Measurements from ENCODE around the gene SIGLEC11. TPM values are rescaled to one million over a fixed set of nuclear protein-coding genes. Genes with fewer than 3 reads are reported as not detected.
A peak's percentile ranks its signal among the peaks of the same experiment; 100 is the strongest.

The SIGLEC11 gene
- total RNA-seq, 4 donors from 2014 or later, result 1.2 to 3.2 TPM; not detected in 2

GRCh38 chr19:50005428-50005827 is 44.5 kb upstream of the SIGLEC11 start:
- peaks cover 5 to 16% (median 8%) of the 10 kb centered on the region in 4 donors for H3K4me1 ChIP-seq
- H3K4me3 ChIP-seq, result no peak overlapping the region
- no peak for DNase-seq
- intact Hi-C loops (cut with DNase I; ENCODE audit: low total_unique reads), result no loop called here
- in situ Hi-C loops (cut with MboI; ENCODE audit: low pct_ligation_motif_present in 1 of 4, low pct_unique_long_range_greater_than_20kb in 1 of 4, low sequenced_read_pairs in 3 of 4), result no loop called here
- no peaks in the 10 kb centered on the region for H3K9me3 ChIP-seq
- peaks cover 0 to 59% (median 22%) of the 10 kb centered on the region in 4 donors for H3K36me3 ChIP-seq
- H3K27ac ChIP-seq, result no peak overlapping the region
- H3K27me3 ChIP-seq, result no peaks in the 10 kb centered on the region
- no peak for TF ChIP-seq CTCF (IDR thresholded peaks at IDR 0.05)
- TF ChIP-seq POLR2A (IDR thresholded peaks at IDR 0.05), result no peak
- TF ChIP-seq POLR2AphosphoS5 (IDR thresholded peaks at IDR 0.05), result no peak
- no peak for TF ChIP-seq EP300 (IDR thresholded peaks at IDR 0.05; ENCODE audit: low read depth)
- WGBS, 2 donors (ENCODE audit: low coverage in 1 of 2), result 73 to 91% methylated on average over 9 to 12 of the region's 12 CpGs

- peak overlapping the region; percentile 58 to 71 (median 70) for H3K27ac ChIP-seq
- intact Hi-C loops (cut with DNase I; ENCODE audit: low total_unique reads) (no loop called here), in situ Hi-C loops (cut with MboI; ENCODE audit: low pct_ligation_motif_present in 1 of 4, low pct_unique_long_range_greater_than_20kb in 1 of 4, low sequenced_read_pairs in 3 of 4) (no loop called here)
- peaks cover 0 to 57% (median 30%) of the 10 kb centered on the region in 4 donors for H3K36me3 ChIP-seq
- 51 to 70% methylated on average over 4 to 11 of the region's 11 CpGs for WGBS, 2 donors (ENCODE audit: low coverage in 1 of 2)
- H3K4me1 ChIP-seq, result peaks cover 5 to 16% (median 8%) of the 10 kb centered on the region in 4 donors
- no peak overlapping the region for H3K4me3 ChIP-seq
- DNase-seq, result peak; percentile 15
- H3K9me3 ChIP-seq, result no peaks in the 10 kb centered on the region
- no peaks in the 10 kb centered on the region for H3K27me3 ChIP-seq
- TF ChIP-seq CTCF (IDR thresholded peaks at IDR 0.05) (no peak), POLR2A (IDR thresholded peaks at IDR 0.05) (no peak), EP300 (IDR thresholded peaks at IDR 0.05; ENCODE audit: low read depth) (no peak), POLR2AphosphoS5 (IDR thresholded peaks at IDR 0.05) (no peak)
These were observed 42.9 kb upstream of the SIGLEC11 start for GRCh38 chr19:50003810-50004419.

GRCh38 chr19:50003254-50003788 is 42.3 kb upstream of the SIGLEC11 start:
- 92% methylated on average over 17 of the region's 17 CpGs; no CpG with 5 or more reads in 1 of the 2 donors for WGBS, 2 donors (ENCODE audit: low coverage in 1 of 2)
- H3K4me3 ChIP-seq, result no peak overlapping the region
- peaks cover 5 to 16% (median 8%) of the 10 kb centered on the region in 4 donors for H3K4me1 ChIP-seq
- H3K36me3 ChIP-seq, result peaks cover 0 to 57% (median 27%) of the 10 kb centered on the region in 4 donors
- no peak for DNase-seq
- TF ChIP-seq CTCF (IDR thresholded peaks at IDR 0.05), result no peak
- TF ChIP-seq EP300 (IDR thresholded peaks at IDR 0.05; ENCODE audit: low read depth), result no peak
- TF ChIP-seq POLR2A (IDR thresholded peaks at IDR 0.05), result no peak
- no peak for TF ChIP-seq POLR2AphosphoS5 (IDR thresholded peaks at IDR 0.05)
- H3K27ac ChIP-seq, result peak overlapping the region in 3 of 4 donors; percentile 45 to 70 (median 48)
- intact Hi-C loops (cut with DNase I; ENCODE audit: low total_unique reads), result no loop called here
- in situ Hi-C loops (cut with MboI; ENCODE audit: low pct_ligation_motif_present in 1 of 4, low pct_unique_long_range_greater_than_20kb in 1 of 4, low sequenced_read_pairs in 3 of 4), result no loop called here
- no peaks in the 10 kb centered on the region for H3K9me3 ChIP-seq
- H3K27me3 ChIP-seq, result no peaks in the 10 kb centered on the region

DNA sequence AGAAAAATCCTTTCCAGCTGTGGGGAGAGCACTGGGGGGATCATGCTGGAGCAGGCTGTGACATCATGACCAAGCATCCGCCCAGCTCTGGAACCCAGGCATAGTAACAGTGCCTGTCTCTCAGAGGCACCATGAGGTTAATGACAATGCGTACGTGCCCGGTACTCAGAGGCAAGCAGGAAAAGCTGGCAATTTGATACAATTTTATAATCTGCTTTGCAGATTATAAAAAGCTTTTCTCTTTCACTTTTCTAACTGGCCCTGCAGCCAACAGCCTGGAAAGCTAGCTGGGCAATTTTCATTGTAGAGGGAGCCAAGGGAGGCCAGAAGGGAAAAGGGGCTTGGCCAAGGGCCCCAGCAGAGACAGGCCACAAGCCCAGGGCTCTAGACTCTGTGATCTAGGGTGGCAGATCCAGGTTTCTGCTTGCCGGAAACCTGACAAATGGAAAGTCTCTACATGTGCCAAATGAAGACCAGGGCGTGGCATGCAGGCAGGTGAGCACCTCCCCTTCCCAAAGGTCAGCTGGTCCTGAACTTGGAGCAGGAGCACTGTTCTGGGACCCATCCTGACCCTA is 41.5 kb upstream of the SIGLEC11 start:
- WGBS, 2 donors (ENCODE audit: low coverage in 1 of 2), result 85 to 88% methylated on average over 4 to 6 of the region's 6 CpGs
- peaks cover 5 to 16% (median 8%) of the 10 kb centered on the region in 4 donors for H3K4me1 ChIP-seq
- H3K4me3 ChIP-seq, result no peak overlapping the region
- in situ Hi-C loops (cut with MboI; ENCODE audit: low pct_ligation_motif_present in 1 of 4, low pct_unique_long_range_greater_than_20kb in 1 of 4, low sequenced_read_pairs in 3 of 4) (no loop called here), intact Hi-C loops (cut with DNase I; ENCODE audit: low total_unique reads) (no loop called here)
- H3K27ac ChIP-seq, result no peak overlapping the region
- TF ChIP-seq EP300 (IDR thresholded peaks at IDR 0.05; ENCODE audit: low read depth), result no peak
- no peak for TF ChIP-seq POLR2AphosphoS5 (IDR thresholded peaks at IDR 0.05)
- TF ChIP-seq POLR2A (IDR thresholded peaks at IDR 0.05), result no peak
- TF ChIP-seq CTCF (IDR thresholded peaks at IDR 0.05), result no peak
- no peaks in the 10 kb centered on the region for H3K9me3 ChIP-seq
- peaks cover 0 to 58% (median 25%) of the 10 kb centered on the region in 4 donors for H3K36me3 ChIP-seq
- DNase-seq, result no peak
- no peaks in the 10 kb centered on the region for H3K27me3 ChIP-seq
